NCI-H2196 (cell line): ENCODE results near the gene PIP5K1C.

ENCODE experiments used
- DNase-seq: peaks from one replicate; lab custom pipeline; 2025; ENCODE audit not compliant: unreplicated experiment; lab: John Stamatoyannopoulos, UW

PIP5K1C gene

GRCh38 chr19:3613818-3614661 is 86.2 kb downstream of the PIP5K1C start:
- no peak for DNase-seq

GRCh38 chr19:3612901-3613741 is 87.1 kb downstream of the PIP5K1C start:
- no peak for DNase-seq

DNA sequence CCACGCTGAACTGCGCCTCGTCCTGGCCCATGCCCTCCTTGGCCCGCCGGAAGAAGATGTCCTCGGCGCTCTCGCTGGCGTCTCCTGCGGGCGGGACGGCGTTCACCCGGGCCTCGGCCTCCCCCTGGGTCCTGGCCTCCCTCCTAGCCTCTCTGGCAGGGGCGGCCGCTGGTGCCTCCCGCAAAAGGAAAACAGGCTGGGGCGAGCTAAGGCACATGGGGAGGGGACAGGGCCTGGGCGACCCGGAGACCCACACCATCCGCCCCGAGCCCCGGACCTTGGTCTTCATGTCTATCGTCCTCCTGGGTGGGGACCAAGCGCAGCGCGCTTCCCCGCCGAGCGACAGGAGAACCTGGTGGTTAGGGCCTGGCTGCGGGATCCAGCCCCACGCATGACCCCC is 87.9 kb downstream of the PIP5K1C start:
- no peak for DNase-seq

DNA sequence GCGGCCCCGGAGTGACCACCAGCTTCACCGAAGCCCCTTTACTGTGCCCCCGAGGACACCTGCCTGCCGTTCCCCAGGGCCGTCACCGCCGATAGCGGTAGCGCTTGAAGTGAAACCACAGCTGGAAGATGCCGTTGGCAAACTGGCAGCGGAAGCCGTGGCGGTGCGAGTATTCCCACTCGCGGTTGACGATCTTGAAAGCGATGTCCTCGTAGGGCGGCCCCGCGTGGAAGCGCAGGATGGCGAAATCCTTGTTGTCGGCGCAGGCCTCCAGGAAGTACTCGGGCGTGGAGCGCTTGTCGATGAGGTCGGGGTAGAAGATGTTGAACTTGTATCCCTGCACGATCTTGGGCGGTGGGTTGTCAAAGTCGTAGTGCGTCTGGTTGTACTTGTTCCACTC is 88.4 kb downstream of the PIP5K1C start:
- no peak for DNase-seq

GRCh38 chr19:3610745-3611717 is 89.2 kb downstream of the PIP5K1C start:
- no peak for DNase-seq

- DNase-seq, result no peak
These were observed 90.2 kb downstream of the PIP5K1C start for GRCh38 chr19:3609779-3610719.

GRCh38 chr19:3608750-3609322 is 91.4 kb downstream of the PIP5K1C start:
- DNase-seq, result no peak

GRCh38 chr19:3608079-3608641 is 92.1 kb downstream of the PIP5K1C start:
- DNase-seq, result no peak

DNA sequence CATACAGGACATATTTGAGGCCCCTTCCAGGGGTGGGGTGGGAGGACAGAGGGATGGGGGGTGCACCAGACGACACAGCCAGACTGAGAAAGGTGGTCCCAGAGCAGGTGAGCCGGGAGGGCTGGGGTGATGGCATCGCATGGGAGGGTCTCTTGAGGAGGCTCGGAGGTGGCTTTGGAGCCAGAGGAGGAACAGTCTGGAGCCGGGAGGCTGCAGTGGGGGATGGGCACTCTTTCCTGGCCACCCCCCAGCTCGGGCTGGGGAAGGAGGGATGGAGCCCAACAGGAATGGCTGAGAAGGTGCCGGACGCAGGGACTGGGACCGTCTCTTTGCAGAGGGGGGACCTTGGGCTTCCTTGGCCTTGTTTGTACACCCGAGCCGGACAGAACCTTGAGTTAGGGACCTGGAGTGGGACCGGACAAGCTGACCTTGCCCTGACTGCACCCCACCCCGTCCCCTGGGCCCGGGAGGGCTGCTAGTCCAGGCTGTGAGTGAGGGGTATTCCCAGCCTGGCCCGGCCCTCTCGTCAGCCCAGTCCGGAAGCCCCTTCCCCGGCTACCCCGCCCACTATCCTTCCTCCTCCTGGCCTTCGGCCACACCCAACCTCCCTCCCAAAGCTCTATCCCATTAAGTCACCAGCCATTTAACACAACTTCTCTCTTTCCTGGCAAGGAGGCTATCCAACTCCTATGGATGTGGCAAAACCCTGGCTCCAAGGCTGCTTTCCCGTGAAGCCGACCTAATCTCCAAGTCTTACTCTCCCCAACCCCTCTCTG is 92.8 kb downstream of the PIP5K1C start:
- DNase-seq, result no peak

DNA sequence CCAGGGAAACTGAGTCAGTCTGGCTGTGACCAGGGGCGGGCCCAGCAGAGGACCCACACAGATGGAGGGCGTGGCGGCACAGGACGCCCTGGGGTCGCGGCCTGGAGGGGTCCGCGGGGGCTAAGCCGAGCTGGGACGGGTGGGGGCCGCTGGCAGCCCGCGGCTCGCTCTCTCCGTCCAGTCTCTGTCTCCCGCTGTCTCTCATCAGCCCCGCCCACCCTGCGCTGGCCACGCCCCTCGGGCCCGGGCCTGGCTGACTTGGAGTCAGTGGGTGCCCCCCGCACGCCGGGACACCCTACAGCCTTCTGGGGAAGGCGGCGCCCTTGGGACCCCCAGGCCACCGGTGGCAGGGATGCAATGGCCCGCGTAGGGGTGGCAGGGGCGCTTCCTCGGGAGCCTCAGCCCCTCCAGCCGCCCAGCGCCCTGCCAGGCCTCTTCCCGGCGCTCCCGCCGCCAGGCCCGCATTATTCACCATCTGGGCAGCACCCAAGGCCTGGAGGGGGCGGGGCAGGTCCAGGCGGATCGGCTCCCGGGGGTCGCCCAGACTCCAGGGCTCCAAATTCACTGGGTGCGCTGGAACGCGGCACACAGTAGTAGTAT is 93.5 kb downstream of the PIP5K1C start, which contains the start of gene TBXA2R:
Gene TBXA2R, minus strand, starts transcription at position 186 of the 600 bp plus-strand sequence. CDS start 6,241 bp downstream, outside the sequence.
- DNase-seq, result peak; percentile 56

- DNase-seq, result peak; percentile 56
These were observed 94.0 kb downstream of the PIP5K1C start for GRCh38 chr19:3606174-3606689.

DNA sequence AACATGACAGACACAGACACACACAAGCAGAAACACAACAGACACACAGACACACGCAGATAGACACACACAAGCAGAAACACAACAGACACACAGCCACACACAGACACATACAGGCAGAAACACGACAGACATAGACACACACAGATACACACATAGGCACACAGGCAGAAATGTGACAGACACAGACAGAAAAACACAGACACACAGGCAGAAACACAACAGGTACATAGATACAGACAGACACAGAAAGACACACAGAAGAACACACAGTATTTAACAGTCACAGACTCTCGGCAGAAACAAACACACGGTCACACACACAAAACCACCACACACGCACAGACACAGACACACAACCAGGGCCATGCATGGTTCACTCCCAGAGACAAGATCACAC is 94.5 kb downstream of the PIP5K1C start:
- DNase-seq, result no peak

- DNase-seq, result no peak
These were observed 94.9 kb downstream of the PIP5K1C start for GRCh38 chr19:3605361-3605760.

DNA sequence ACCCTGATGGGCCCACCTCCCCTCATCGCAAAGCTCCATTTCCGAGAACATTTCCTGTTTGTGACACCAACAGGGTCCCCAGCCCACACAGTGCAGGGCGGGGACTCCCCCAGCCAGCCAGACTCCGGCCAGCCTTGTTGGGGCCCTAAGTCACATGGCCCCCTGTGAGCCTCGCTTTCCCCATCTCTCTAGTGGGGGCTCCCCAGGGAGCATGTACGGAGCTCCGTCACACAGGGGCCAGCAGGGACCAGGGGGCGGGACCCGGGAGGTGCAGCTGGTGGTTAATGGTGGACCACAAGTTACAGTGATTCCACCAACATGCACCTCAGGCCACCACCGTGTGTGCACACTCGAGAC is 95.3 kb downstream of the PIP5K1C start:
- DNase-seq, result no peak

DNA sequence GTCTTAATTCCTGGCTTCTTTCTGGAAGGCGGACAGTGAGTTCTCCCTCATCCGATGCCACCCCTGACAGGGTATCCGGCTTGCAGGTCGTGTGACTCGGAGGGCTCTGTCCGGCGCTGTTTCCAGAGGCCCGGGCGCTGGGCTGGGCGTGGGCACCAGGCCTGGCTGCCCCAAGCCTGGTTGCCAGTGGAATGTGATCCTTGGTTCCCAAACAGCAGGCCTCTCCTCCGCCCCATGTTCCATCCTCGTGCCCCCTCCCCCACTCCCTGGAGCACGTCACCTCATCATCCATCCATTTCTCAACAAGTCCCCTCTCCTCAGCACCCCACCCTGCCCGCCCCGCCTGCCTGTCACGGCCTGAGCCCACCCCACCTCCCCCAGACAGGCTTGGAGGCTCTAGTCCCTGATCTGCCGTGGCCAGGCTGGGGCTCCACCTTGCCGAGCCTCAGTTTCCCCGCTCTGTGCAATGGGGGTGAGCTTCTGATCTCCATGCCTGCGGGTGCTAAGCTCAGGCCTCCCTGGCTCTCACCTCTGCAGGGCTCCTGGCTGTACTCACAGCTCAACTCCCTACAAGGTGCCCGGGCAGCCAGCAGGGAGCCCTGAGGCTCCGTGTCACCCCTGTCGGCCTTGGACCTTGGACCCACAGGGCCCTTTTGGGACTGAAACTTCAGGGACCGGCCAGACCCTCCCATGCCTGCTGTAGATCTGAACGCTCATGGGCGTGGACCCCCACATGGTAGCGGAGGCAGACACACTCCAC is 95.9 kb downstream of the PIP5K1C start:
- no peak for DNase-seq

DNA sequence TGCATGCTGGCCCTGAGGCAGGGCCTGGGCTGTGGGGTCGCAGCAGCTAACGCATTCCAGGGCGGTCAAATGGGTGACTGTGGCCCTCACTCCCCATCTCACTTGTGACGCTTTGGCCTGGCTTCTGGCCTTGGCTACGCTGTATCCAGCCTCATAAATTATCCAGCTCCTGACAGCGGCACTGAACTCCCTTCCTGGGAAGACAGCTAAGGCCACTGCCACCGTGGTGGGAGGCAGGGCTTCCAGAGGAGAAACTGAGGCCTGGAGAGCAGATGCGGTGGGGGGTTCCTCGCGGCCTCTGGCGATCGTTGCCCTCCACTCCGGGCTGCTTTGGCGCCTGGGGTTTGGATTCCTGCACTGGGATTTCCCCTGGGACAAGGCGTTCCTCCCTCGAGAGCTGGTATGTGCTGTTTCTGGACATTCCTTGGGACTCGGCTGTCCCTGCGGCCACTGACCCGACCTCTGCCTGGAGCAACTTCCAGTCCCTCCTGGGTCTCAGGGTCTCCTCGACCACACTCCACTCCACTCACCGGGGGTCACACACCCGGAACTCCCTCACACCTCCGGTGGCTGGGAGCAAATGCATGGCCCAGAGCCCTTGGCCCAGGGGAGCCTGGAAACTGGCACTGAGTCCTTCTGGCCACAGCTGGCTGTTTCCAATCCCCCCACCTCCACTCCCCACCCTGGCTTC is 97.0 kb downstream of the PIP5K1C start:
- no peak for DNase-seq
